Measurements from ENCODE around the gene FOXP1.

Gene FOXP1

DNA sequence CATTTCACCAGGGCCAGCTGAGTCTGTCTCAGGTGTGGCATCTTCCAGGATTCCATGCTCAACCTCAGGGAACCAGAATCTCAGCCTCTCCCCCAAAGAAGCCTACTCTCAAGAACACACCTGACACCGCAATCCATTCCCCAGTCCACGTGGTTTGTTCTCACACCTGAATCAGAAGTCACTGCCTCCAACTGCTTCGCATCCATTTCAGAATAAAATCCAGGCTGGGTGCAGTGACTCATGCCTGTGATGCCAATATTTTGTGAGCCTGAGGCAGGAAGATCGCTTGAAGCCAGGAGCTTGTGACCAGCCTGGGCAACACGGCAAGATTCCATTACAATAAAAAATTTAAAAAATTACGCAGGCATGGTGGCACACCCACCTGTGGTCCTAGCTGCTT, 212.2 kb downstream of the FOXP1 start:
- peak; percentile 40; the same call in 1 of the 3 replicates for ATAC-seq (ENCODE audit: low read depth)

DNA sequence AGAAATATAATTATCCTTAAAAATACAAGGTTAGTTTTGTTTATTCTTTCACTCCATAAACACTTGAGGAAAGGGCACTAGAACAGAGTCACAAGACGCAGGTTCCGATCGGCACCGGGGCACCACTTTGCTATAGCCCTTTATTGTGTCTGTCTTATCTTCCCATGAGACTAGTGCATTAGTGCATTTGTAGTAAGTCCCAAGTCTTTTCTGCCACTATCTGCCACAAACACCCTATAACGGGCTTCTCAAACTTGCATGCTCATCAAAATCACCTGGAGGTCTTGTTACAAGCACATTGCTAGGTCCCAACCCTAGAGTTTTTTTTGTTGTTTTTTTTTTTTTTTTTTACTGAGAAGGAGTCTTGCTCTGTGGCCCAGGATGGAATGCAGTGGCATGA, 213.1 kb downstream of the FOXP1 start:
- Histone ChIP-seq H3K4me3 (ENCODE audit: severe bottlenecking) (no peak overlapping the region), H3K4me1 (ENCODE audit: insufficient read depth, poor library complexity, severe bottlenecking) (no peaks in the 10 kb centered on the region), H3K27me3 (ENCODE audit: insufficient read depth, poor library complexity, severe bottlenecking) (no peaks in the 10 kb centered on the region), H3K27ac (ENCODE audit: poor library complexity, severe bottlenecking) (no peak overlapping the region), H3K9me3 (ENCODE audit: severe bottlenecking) (no peaks in the 10 kb centered on the region), H3K36me3 (ENCODE audit: low read depth) (no peaks in the 10 kb centered on the region)
- DNase-seq (ENCODE audit: low spot score) (no peak), ATAC-seq (ENCODE audit: low read depth) (no peak)
- TF ChIP-seq, protein P1, sequence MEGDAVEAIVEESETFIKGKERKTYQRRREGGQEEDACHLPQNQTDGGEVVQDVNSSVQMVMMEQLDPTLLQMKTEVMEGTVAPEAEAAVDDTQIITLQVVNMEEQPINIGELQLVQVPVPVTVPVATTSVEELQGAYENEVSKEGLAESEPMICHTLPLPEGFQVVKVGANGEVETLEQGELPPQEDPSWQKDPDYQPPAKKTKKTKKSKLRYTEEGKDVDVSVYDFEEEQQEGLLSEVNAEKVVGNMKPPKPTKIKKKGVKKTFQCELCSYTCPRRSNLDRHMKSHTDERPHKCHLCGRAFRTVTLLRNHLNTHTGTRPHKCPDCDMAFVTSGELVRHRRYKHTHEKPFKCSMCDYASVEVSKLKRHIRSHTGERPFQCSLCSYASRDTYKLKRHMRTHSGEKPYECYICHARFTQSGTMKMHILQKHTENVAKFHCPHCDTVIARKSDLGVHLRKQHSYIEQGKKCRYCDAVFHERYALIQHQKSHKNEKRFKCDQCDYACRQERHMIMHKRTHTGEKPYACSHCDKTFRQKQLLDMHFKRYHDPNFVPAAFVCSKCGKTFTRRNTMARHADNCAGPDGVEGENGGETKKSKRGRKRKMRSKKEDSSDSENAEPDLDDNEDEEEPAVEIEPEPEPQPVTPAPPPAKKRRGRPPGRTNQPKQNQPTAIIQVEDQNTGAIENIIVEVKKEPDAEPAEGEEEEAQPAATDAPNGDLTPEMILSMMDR (IDR thresholded peaks at IDR 0.05; ENCODE audit: poor library complexity, severe bottlenecking) = no peak

More for the DNA sequence above, 212.2 kb downstream of the FOXP1 start:
- H3K9me3 ChIP-seq (ENCODE audit: severe bottlenecking) = no peaks in the 10 kb centered on the region
- no peaks in the 10 kb centered on the region for H3K27me3 ChIP-seq (ENCODE audit: insufficient read depth, poor library complexity, severe bottlenecking)
- no peaks in the 10 kb centered on the region for H3K36me3 ChIP-seq (ENCODE audit: low read depth)
- TF ChIP-seq, protein P1 (IDR thresholded peaks at IDR 0.05; ENCODE audit: poor library complexity, severe bottlenecking) = no peak
- H3K27ac ChIP-seq (ENCODE audit: poor library complexity, severe bottlenecking) = no peak overlapping the region
- no peaks in the 10 kb centered on the region for H3K4me1 ChIP-seq (ENCODE audit: insufficient read depth, poor library complexity, severe bottlenecking)
- H3K4me3 ChIP-seq (ENCODE audit: severe bottlenecking) = no peak overlapping the region
- no peak for DNase-seq (ENCODE audit: low spot score)

DNA sequence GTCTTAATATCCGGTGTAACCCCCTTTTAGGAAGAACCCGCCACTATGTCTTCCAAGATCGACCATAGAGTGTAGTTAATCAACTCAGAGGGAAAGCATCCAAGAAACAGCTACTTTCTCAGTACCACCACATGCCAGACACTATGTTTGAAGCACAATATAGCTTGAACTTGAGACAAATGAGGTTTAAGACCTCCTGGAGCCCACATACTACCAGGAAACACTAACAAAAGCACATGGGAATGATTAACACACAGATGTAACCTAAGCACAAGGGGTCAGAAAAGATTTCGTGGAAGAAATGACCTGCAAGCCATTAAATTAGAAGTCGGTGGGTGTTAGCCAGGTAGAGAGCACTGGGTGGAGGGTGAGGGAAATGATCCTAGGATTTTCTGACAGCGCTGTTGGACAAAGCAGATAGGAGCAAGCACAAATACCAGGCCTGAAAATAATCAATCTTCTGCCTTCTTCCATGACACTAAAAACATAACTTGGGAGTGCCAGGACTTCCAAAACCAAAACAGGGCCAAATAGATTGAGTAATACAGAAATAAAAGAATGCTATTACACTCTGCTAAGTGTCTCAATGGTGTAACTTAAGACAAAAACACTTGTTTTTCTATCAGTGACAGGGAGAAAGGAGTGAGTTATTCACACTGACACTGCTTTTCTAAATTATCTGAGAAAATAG, 213.7 kb downstream of the FOXP1 start:
- Histone ChIP-seq H3K4me3 (ENCODE audit: severe bottlenecking) (no peak overlapping the region), H3K36me3 (ENCODE audit: low read depth) (no peaks in the 10 kb centered on the region), H3K27ac (ENCODE audit: poor library complexity, severe bottlenecking) (no peak overlapping the region), H3K9me3 (ENCODE audit: severe bottlenecking) (no peaks in the 10 kb centered on the region), H3K27me3 (ENCODE audit: insufficient read depth, poor library complexity, severe bottlenecking) (no peaks in the 10 kb centered on the region), H3K4me1 (ENCODE audit: insufficient read depth, poor library complexity, severe bottlenecking) (no peaks in the 10 kb centered on the region)
- ATAC-seq (ENCODE audit: low read depth) = no peak
- TF ChIP-seq, protein P1 (IDR thresholded peaks at IDR 0.05; ENCODE audit: poor library complexity, severe bottlenecking) = no peak
- no peak for DNase-seq (ENCODE audit: low spot score)

DNA sequence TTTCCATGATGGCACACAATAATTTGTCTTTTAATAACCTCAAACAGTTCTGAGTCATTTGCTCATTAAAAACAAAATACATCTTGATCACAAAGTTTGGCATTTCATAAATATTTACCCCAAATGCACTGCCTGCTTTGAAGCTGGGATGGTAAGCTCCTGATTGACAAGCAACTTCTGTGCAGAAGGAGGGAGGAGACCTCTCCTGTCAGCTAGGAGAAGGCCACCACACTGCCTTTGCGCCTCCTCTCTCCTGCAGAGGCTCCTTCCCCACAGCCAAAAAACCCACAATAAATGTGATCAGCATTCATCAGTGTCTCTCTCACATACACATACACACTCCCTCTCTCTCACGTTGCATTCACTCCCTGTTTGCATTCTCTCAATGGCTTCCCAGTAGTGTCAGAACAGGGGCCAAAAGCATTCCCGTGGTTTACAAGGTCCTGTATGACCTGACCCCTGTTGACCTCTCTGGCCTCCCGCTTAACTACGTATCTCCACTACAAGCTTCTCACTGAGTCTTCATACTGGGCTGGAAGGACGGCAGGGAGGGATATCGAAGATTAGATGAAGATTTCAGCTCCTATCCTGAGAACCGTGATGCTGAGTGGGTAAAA, 216.4 kb downstream of the FOXP1 start:
- Histone ChIP-seq H3K36me3 (ENCODE audit: low read depth) (no peaks in the 10 kb centered on the region), H3K4me3 (ENCODE audit: severe bottlenecking) (no peak overlapping the region), H3K4me1 (ENCODE audit: insufficient read depth, poor library complexity, severe bottlenecking) (no peaks in the 10 kb centered on the region), H3K27me3 (ENCODE audit: insufficient read depth, poor library complexity, severe bottlenecking) (no peaks in the 10 kb centered on the region), H3K9me3 (ENCODE audit: severe bottlenecking) (no peaks in the 10 kb centered on the region), H3K27ac (ENCODE audit: poor library complexity, severe bottlenecking) (no peak overlapping the region)
- no peak for DNase-seq (ENCODE audit: low spot score)
- ATAC-seq (ENCODE audit: low read depth) = no peak
- TF ChIP-seq, protein P1 (IDR thresholded peaks at IDR 0.05; ENCODE audit: poor library complexity, severe bottlenecking) = no peak
